ENCODE data around the gene RIMKLA.

- TF ChIP-seq EGR1 (IDR thresholded peaks at IDR 0.05) (no peak), TEAD4 (IDR thresholded peaks at IDR 0.05) (no peak), FOXM1 (IDR thresholded peaks at IDR 0.05; ENCODE audit: borderline replicate concordance, low read depth) (no peak), YY1 (IDR thresholded peaks at IDR 0.05; ENCODE audit: low read depth) (no peak), CEBPB (IDR thresholded peaks at IDR 0.05) (no peak), REST (IDR thresholded peaks at IDR 0.05; ENCODE audit: low read depth) (no peak), RAD21 (IDR thresholded peaks at IDR 0.05; ENCODE audit: low read depth) (no peak), EP300 (IDR thresholded peaks at IDR 0.05; ENCODE audit: borderline replicate concordance) (no peak), TAF1 (IDR thresholded peaks at IDR 0.05; ENCODE audit: low read depth) (no peak), TCF12 (IDR thresholded peaks at IDR 0.05; ENCODE audit: low read depth) (no peak), ZBTB7A (IDR thresholded peaks at IDR 0.05; ENCODE audit: low read depth) (no peak), NFIC (IDR thresholded peaks at IDR 0.05) (no peak), USF1 (IDR thresholded peaks at IDR 0.05) (no peak), CREB1 (IDR thresholded peaks at IDR 0.05; ENCODE audit: low read depth) (no peak)
Measured at GRCh38 chr1:42364089-42364488, 16.5 kb upstream of the RIMKLA start.

Measured in Ishikawa (cell line).